Hepatocyte (in vitro differentiated cells): Measurements from ENCODE around the gene GHITM. TPM values are rescaled to one million over a fixed set of nuclear protein-coding genes. Genes with fewer than 3 reads are reported as not detected.

ENCODE experiments used
- polyA plus RNA-seq: library from polyadenylated mRNA; unstranded; fragments of >200 nt; fragmentation: Nextera tagmentation; extraction: Ambion mirVana; gene quantifications from 2 replicates; pipeline ENCODE4 v1.2.1, GENCODE V29; 2016
- total RNA-seq: library from RNA; depleted of rRNA; stranded (reverse); fragments of >200 nt; gene quantifications from 2 replicates; pipeline ENCODE4 v1.2.3, GENCODE V29; 2014

The GHITM gene
- total and polyA plus RNA-seq, 2 experiments from 2014 or later = 215 to 273 TPM

Other genes with a start within 250 kb of the GHITM start
- gene GPR15LG, start 34.3 kb downstream of the GHITM start, total RNA-seq = 0.52 and 2.6 TPM in 2 replicates
- 0.45 and 1.9 TPM in 2 replicates for gene GPR15LG, start 34.3 kb downstream of the GHITM start, polyA plus RNA-seq
- gene CDHR1, start 55.0 kb downstream of the GHITM start, total RNA-seq = 0.03 and 0.24 TPM in 2 replicates
- gene CDHR1, start 55.0 kb downstream of the GHITM start, polyA plus RNA-seq = 0.17 TPM in 1 of 2 replicates, not detected in the other
- not detected in 2 replicates for gene LRIT2, start 86.0 kb downstream of the GHITM start, total RNA-seq
- not detected in 2 replicates for gene LRIT2, start 86.0 kb downstream of the GHITM start, polyA plus RNA-seq
- not detected in 2 replicates for gene LRIT1, start 102.0 kb downstream of the GHITM start, total RNA-seq
- not detected in 2 replicates for gene LRIT1, start 102.0 kb downstream of the GHITM start, polyA plus RNA-seq
- not detected in 2 replicates for gene RGR, start 105.5 kb downstream of the GHITM start, total RNA-seq
- gene RGR, start 105.5 kb downstream of the GHITM start, polyA plus RNA-seq = not detected in 2 replicates
- gene CCSER2, start 189.1 kb downstream of the GHITM start, total RNA-seq = 36.5 and 41.1 TPM in 2 replicates
- 28.7 and 39.7 TPM in 2 replicates for gene CCSER2, start 189.1 kb downstream of the GHITM start, polyA plus RNA-seq